GM23248 (cell line): ENCODE measurements around the gene MEI4. TPM values are rescaled to one million over a fixed set of nuclear protein-coding genes. Genes with fewer than 3 reads are reported as not detected.

ENCODE experiments used
- DNase-seq: peaks from one replicate; pipeline ENCODE4 v3.0.0-alpha.2; 2015
- H2AFZ ChIP-seq: fragments of 200-600 bp; sonication (generic); 2 replicates; pipeline ENCODE4 v1.6.1; 2016; ENCODE audit warnings: antibody characterized with exemption
- H3F3A ChIP-seq: fragments of 200-600 bp; sonication (generic); 2 replicates; pipeline ENCODE4 v1.6.1; 2016; ENCODE audit warnings: mild to moderate bottlenecking, antibody characterized with exemption, mixed run types; ENCODE audit not compliant: insufficient read depth
- H3K27ac ChIP-seq: fragments of 200-600 bp; sonication (generic); 2 replicates; pipeline ENCODE4 v1.5.1; 2016; ENCODE audit warnings: mild to moderate bottlenecking
- H3K27me3 ChIP-seq: fragments of 200-600 bp; sonication (generic); replicated peaks from 2 replicates; pipeline ENCODE4 v1.6.1; 2016; ENCODE audit warnings: mild to moderate bottlenecking; ENCODE audit not compliant: insufficient read depth
- H3K36me3 ChIP-seq: fragments of 200-600 bp; sonication (generic); 2 replicates; pipeline ENCODE4 v1.6.1; 2016; ENCODE audit warnings: low read depth, mild to moderate bottlenecking
- H3K4me1 ChIP-seq: fragments of 200-600 bp; sonication (generic); 2 replicates; pipeline ENCODE4 v1.6.1; 2016; ENCODE audit warnings: mild to moderate bottlenecking; ENCODE audit not compliant: insufficient read depth
- H3K4me2 ChIP-seq: fragments of 200-600 bp; sonication (generic); one replicate; pipeline ENCODE4 v1.6.1; 2016; ENCODE audit warnings: mild to moderate bottlenecking; ENCODE audit not compliant: unreplicated experiment
- H3K4me3 ChIP-seq: fragments of 200-600 bp; sonication (generic); 2 replicates; pipeline ENCODE4 v1.5.1; 2016; ENCODE audit warnings: mild to moderate bottlenecking
- H3K79me2 ChIP-seq: fragments of 200-600 bp; sonication (generic); 2 replicates; pipeline ENCODE4 v1.6.1; 2016; ENCODE audit warnings: mild to moderate bottlenecking; ENCODE audit not compliant: insufficient read depth
- H3K9ac ChIP-seq: fragments of 200-600 bp; sonication (generic); 2 replicates; pipeline ENCODE4 v1.6.1; 2016; ENCODE audit warnings: mild to moderate bottlenecking
- H3K9me2 ChIP-seq: fragments of 200-600 bp; sonication (generic); 2 replicates; pipeline ENCODE4 v1.6.1; 2016; ENCODE audit warnings: mixed run types, mild to moderate bottlenecking, moderate library complexity; ENCODE audit not compliant: insufficient read depth
- H3K9me3 ChIP-seq: fragments of 200-600 bp; sonication (generic); one replicate; pipeline ENCODE4 v1.6.1; 2017; ENCODE audit warnings: low read depth
- H4K20me1 ChIP-seq: fragments of 200-600 bp; sonication (generic); 2 replicates; pipeline ENCODE4 v1.6.0; 2016; ENCODE audit not compliant: insufficient read depth
- EZH2 ChIP-seq: fragments of 200-600 bp; sonication (generic); IDR thresholded peaks from 2 replicates; pipeline ENCODE4 v1.6.1; 2018; ENCODE audit warnings: antibody characterized with exemption, mild to moderate bottlenecking; ENCODE audit not compliant: insufficient read depth, poor library complexity, severe bottlenecking
- EZH2phosphoT487 ChIP-seq: fragments of 200-600 bp; sonication (generic); IDR thresholded peaks from 2 replicates; pipeline ENCODE4 v1.6.1; 2018; ENCODE audit warnings: antibody characterized with exemption, moderate library complexity, mild to moderate bottlenecking, low read depth; ENCODE audit not compliant: insufficient read depth
- WGBS, 2 experiments: methylation state at CpG; one replicate each; pipeline ENCODE4 v1.1.6; 2015 to 2017; ENCODE audit warnings: low lambda C conversion rate in 2 of 2, low coverage in 1 of 2; ENCODE audit errors: missing lambda C conversion rate in 2 of 2; 5-methylcytosine and 5-hydroxymethylcytosine counted together
- in situ Hi-C: fragments of 300-500 bp; cut with MboI; formaldehyde crosslinking; loops from 2 replicates; pipeline ENCODE4 v1.15.0; 2020
- polyA plus RNA-seq: library from polyadenylated mRNA; unstranded; fragments of >200 nt; fragmentation: Nextera tagmentation; extraction: Ambion mirVana; gene quantifications from 2 replicates; pipeline ENCODE4 v1.2.1, GENCODE V29; 2016
- total RNA-seq: library from RNA; depleted of rRNA; stranded (reverse); fragments of >200 nt; shearing (Covaris generic); gene quantifications from 2 replicates; pipeline ENCODE4 v1.2.3, GENCODE V29; 2014

MEI4 gene
- total and polyA plus RNA-seq, 2 experiments from 2014 or later = 0.04 TPM; not detected in 1

DNA sequence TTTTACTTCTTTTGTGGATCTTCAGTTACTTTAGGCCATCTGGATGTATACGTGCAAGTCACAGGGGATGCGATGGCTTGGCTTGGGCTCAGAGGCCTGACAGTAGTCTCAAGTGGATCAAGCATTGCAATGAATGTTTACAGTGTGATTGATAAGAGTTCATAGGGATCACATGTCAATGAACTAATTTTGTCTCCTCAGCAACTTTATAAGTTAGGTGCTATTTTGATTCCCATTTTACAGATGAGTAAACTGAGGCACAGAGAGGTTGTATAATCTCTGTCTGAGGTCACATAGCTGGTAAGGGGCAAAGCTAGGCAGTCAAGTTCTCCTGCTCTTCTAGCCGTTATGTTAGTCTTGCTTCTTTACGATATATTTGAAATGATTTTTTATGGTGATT is 13.5 kb downstream of the MEI4 start:
- no peak overlapping the region for H3K4me3 ChIP-seq
- 54% methylated on average over 4 of the region's 4 CpGs for WGBS, 2 experiments
- DNase-seq = no peak
- H3K79me2 ChIP-seq = no peaks in the 10 kb centered on the region
- H3K9ac ChIP-seq = no peak overlapping the region
- H3K4me1 ChIP-seq = no peaks in the 10 kb centered on the region
- H3F3A ChIP-seq = no peaks in the 10 kb centered on the region
- H3K27ac ChIP-seq = no peak overlapping the region
- no peaks in the 10 kb centered on the region for H4K20me1 ChIP-seq
- no peaks in the 10 kb centered on the region for H3K27me3 ChIP-seq
- TF ChIP-seq EZH2 (no peak), EZH2phosphoT487 (no peak)
- no peaks in the 10 kb centered on the region for H3K9me2 ChIP-seq
- in situ Hi-C loops = no loop called here
- H2AFZ ChIP-seq = no peak overlapping the region
- H3K36me3 ChIP-seq = no peaks in the 10 kb centered on the region
- no peaks in the 10 kb centered on the region for H3K9me3 ChIP-seq
- no peak overlapping the region for H3K4me2 ChIP-seq

GRCh38 chr6:77666846-77667245 is 14.0 kb downstream of the MEI4 start:
- H3K9me2 ChIP-seq = no peaks in the 10 kb centered on the region
- H3K27me3 ChIP-seq = no peaks in the 10 kb centered on the region
- no peak for TF ChIP-seq EZH2phosphoT487
- TF ChIP-seq EZH2 = no peak
- H3K79me2 ChIP-seq = no peaks in the 10 kb centered on the region
- H3K36me3 ChIP-seq = no peaks in the 10 kb centered on the region
- H4K20me1 ChIP-seq = no peaks in the 10 kb centered on the region
- 82% methylated on average over 4 of the region's 4 CpGs for WGBS, 2 experiments
- no peaks in the 10 kb centered on the region for H3K9me3 ChIP-seq
- in situ Hi-C loops = no loop called here
- H3K4me2 ChIP-seq = no peak overlapping the region
- H3K4me3 ChIP-seq = no peak overlapping the region
- H2AFZ ChIP-seq = no peak overlapping the region
- no peak overlapping the region for H3K27ac ChIP-seq
- H3F3A ChIP-seq = no peaks in the 10 kb centered on the region
- no peak overlapping the region for H3K9ac ChIP-seq
- no peaks in the 10 kb centered on the region for H3K4me1 ChIP-seq
- no peak for DNase-seq

DNA sequence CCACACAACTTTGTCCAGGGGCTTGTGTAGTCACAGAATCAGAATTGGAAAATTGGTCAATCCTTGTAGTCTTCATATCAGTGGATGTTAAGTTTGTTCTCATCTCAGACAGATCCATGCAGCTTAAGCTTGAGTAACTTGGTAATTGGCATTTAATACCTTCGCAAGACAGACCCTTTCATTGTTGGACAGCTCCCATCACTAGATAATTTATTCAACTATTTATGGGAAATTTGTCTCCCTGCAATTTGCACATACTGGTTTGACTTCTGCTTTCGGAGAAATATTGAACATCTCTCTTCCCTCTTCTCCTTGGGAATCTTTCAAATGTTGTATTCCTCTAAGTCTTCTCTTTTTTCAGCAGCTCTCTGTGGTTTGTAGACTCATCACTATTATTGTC is 17.1 kb downstream of the MEI4 start:
- no peak overlapping the region for H3K4me2 ChIP-seq
- H3K4me1 ChIP-seq = no peaks in the 10 kb centered on the region
- in situ Hi-C loops = no loop called here
- H3K27me3 ChIP-seq = no peaks in the 10 kb centered on the region
- no peak overlapping the region for H3K9ac ChIP-seq
- TF ChIP-seq EZH2phosphoT487 (no peak), EZH2 (no peak)
- H3K27ac ChIP-seq = no peak overlapping the region
- no peaks in the 10 kb centered on the region for H3K9me3 ChIP-seq
- no peak overlapping the region for H3K4me3 ChIP-seq
- 23 to 26% methylated on average over 2 of the region's 2 CpGs for WGBS, 2 experiments
- no peaks in the 10 kb centered on the region for H3K36me3 ChIP-seq
- H4K20me1 ChIP-seq = no peaks in the 10 kb centered on the region
- no peak overlapping the region for H2AFZ ChIP-seq
- DNase-seq = no peak
- no peaks in the 10 kb centered on the region for H3F3A ChIP-seq
- H3K9me2 ChIP-seq = no peaks in the 10 kb centered on the region
- no peaks in the 10 kb centered on the region for H3K79me2 ChIP-seq

DNA sequence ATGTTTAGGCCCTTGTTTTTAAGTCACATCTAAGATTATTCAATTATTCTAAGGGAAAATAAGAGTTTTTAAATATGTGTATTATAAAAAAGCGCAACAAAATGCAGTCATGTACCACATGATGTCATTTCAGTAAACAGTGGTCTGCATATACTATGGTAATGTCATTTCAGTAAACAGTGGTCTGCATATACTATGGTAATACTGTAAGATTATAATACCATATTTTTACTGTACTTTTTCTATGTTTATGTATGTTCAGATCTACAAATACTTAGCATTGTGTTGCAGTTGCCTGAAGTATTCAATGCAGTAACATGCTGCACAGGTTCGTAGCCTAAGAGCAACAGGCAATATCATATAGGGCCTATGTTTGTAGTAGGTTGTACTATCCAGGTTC is 21.4 kb downstream of the MEI4 start:
- no peak for DNase-seq
- no peaks in the 10 kb centered on the region for H3K4me1 ChIP-seq

DNA sequence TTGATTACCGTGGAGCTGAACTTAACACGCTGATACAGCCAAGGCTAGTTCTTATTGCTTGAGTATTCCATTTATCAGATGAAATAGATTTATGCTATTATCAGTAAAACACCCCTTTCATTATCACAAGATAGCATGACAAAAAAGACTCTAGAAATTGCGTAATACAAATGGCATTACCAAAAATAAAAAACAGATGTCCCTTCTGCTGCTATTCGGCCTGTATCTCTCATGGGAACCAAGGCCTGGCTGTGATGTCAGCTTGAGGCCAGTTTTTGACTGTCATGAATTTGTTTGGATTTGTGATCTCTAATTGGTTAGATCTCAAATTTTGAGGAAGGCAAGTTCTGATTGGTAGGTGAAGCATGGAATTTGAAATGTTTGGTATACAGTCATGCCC is 25.2 kb downstream of the MEI4 start:
- no peaks in the 10 kb centered on the region for H3K9me3 ChIP-seq
- DNase-seq = peak; percentile 1

More for the DNA sequence above, 21.4 kb downstream of the MEI4 start:
- H3K79me2 ChIP-seq = no peaks in the 10 kb centered on the region
- no peaks in the 10 kb centered on the region for H3K9me2 ChIP-seq
- TF ChIP-seq EZH2 = no peak
- no peak for TF ChIP-seq EZH2phosphoT487
- H3K27me3 ChIP-seq = no peaks in the 10 kb centered on the region
- no peaks in the 10 kb centered on the region for H3K36me3 ChIP-seq
- H2AFZ ChIP-seq = no peak overlapping the region
- in situ Hi-C loops = no loop called here
- no peak overlapping the region for H3K4me2 ChIP-seq
- 13 to 24% methylated on average over 2 of the region's 2 CpGs for WGBS, 2 experiments
- no peak overlapping the region for H3K27ac ChIP-seq
- H3K9me3 ChIP-seq = no peaks in the 10 kb centered on the region
- H3K4me3 ChIP-seq = no peak overlapping the region
- no peak overlapping the region for H3K9ac ChIP-seq
- H4K20me1 ChIP-seq = no peaks in the 10 kb centered on the region
- H3F3A ChIP-seq = no peaks in the 10 kb centered on the region

More for the DNA sequence above, 25.2 kb downstream of the MEI4 start:
- H3K4me2 ChIP-seq = no peak overlapping the region
- no peaks in the 10 kb centered on the region for H3K4me1 ChIP-seq
- in situ Hi-C loops = no loop called here
- no peak overlapping the region for H3K9ac ChIP-seq
- H3K4me3 ChIP-seq = no peak overlapping the region
- no peaks in the 10 kb centered on the region for H3K27me3 ChIP-seq
- TF ChIP-seq EZH2 = no peak
- no peak for TF ChIP-seq EZH2phosphoT487
- H3F3A ChIP-seq = no peaks in the 10 kb centered on the region
- H3K79me2 ChIP-seq = no peaks in the 10 kb centered on the region
- no peaks in the 10 kb centered on the region for H4K20me1 ChIP-seq
- no peak overlapping the region for H2AFZ ChIP-seq
- no peak overlapping the region for H3K27ac ChIP-seq
- H3K36me3 ChIP-seq = no peaks in the 10 kb centered on the region
- WGBS, 2 experiments = 30 to 44% methylated on average over 4 of the region's 4 CpGs
- no peaks in the 10 kb centered on the region for H3K9me2 ChIP-seq
